Non-pigmented ciliary epithelial cell (primary cell): Measurements from ENCODE around the gene HARBI1.

Source experiments
- DNase-seq: peaks from one replicate; pipeline ENCODE4 v3.0.0-alpha.2; 2010; ENCODE audit warnings: low read depth

The HARBI1 gene, protein sequence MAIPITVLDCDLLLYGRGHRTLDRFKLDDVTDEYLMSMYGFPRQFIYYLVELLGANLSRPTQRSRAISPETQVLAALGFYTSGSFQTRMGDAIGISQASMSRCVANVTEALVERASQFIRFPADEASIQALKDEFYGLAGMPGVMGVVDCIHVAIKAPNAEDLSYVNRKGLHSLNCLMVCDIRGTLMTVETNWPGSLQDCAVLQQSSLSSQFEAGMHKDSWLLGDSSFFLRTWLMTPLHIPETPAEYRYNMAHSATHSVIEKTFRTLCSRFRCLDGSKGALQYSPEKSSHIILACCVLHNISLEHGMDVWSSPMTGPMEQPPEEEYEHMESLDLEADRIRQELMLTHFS

DNA sequence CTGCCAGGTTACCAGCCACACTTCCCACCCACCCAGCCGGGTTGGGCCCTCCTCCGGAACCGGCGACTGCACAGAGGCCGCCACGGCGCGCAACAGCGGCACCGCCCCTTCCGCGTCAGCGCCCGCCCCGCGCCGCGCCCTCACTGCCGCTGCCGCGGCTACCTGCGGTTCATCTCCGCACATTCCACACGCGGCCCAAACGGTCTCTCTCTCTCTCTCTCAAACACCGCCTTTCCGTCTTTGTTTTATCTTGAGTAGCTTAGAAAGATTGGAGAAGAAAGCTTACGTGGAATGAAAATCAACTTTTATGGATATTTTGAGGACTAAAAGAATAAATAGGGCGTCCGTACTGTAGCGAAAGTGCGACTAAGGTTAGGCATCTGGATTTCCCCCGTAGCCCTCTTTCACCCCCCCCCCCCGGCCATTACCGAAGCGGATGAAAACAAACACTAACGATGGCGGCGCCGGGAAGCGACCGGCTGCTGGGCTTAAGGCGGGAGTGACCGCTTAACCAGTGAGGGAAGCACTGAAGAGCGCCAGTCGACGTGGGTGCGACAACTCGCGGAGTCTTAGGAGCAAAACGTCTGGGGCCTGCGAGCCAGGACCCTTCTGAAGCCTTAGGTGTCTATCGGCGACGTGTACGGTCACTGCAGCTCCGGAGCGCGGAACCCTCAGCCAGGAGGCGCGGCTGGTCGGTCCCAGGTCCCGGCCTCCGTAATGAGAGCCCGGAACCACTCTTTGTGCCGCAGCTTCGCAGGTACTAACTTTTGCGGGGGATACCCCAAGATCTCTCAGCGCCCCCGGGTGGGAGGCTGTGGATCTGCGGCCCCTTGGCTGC, at the start of gene HARBI1, which contains the start of gene ATG13:
Gene HARBI1, minus strand, starts transcription at position 94 of the 838 bp plus-strand sequence. CDS start 990 bp downstream, outside the sequence.
Gene ATG13, plus strand, starts transcription at position 420 of the 838 bp plus-strand sequence. CDS start 26,739 bp downstream, outside the sequence.
- DNase-seq, result peak; percentile 38

DNA sequence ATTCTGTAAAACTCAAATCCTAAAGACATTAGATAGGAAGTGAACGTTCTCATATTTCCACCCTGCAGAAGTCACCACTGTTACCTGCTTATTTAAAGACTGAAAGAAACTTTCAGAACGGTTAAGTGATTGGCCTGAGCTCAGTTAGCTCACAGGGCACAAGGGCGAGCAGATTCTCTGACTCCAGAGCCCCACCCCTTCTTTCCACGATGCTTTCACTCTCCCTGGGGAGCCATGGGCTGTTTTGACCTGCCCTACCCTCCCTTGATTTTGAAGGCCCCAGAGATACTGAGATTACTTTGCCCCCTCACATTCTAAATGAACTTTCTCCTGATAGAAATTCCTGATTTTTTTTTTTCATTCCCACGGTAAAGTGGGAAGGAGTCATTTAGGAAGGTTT, 49.5 kb upstream of the HARBI1 start:
- no peak for DNase-seq

DNA sequence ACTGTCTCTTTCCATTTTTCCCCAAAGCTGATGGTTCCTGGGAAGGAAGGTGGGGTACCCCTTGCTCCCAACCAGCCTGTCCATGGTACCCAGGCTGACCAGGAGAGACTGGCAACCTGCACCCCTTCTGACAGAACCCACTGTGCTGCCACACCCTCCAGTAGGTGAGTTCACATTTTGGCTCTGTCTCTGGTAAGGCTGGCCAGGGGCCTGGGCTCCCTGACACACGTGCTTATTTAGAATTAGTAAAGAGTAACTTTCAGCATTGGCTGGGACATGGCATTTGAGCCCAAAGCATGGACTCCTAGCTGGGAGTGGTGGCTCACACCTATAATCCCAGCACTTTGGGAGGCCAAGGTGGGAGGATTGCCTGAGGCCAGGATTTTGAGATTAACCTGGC, 48.3 kb upstream of the HARBI1 start:
- DNase-seq, result no peak

DNA sequence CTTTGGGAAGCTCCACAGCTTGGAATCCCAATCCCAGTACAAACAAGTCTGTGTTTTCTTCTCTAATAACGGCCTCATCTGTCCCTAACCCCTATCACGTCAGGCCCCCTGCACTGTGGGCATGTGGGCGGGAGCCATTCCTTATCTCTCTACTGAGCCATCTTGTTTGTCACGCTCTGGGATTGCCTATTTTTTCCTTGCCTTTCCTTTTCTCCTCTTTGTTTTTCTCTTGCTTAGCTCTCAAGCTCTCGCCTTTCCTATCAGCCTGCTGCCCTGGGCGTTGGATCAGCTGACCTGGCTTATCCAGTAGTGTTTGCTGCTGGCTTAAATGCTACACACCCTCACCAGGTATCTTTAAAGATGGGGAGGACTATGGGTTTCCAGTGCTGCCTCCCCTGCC, 47.6 kb upstream of the HARBI1 start:
- no peak for DNase-seq

DNA sequence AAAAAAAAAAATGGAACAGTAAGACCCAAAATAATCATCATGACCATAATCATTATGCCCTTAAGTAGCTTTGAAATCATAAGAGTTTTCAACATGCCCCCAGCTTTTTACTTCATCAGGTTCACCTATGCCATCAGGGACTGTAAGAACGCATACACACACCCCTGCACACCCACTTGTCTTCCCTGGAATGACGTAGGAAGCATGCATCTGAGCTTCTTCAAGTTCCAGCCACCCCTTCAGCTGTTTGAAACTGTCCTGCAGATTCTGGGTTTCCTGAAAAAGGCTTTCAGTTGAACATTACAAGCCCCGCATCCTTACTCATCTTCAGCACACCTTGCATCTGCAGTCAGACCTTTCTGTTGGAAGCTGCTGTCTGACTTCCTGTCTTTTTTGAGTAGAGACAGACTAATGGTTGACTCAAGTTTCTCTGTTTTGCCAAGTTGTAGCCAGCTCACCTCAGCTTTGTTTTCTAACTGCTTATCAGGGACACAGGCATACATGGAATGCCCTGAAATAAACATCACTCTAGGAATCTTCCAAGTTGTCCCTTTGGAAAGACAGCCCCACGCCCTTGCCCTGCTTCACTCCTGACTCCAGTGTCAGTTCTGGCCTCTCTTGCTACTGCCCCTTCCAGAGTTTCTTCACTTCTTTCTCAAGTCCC, 46.4 kb upstream of the HARBI1 start:
- no peak for DNase-seq

DNA sequence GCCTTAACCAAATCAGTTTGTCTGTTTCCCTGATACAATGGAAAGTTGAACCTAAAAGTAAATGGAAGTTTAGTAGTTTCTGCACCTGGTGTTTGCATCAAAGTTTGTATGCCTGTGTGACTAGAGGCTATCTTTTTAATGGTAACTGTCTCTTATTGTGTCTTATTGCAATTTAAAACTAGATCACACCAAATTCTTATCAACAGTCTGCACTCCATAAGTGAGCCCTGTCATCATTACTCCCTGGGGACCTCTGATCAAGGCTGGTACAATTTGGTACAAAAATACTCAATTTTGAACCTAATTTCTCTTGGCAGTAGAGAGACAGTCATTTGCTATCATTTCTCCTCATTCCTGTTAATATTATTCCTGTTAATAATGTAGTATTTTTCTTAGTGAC, 45.3 kb upstream of the HARBI1 start:
- DNase-seq, result no peak

DNA sequence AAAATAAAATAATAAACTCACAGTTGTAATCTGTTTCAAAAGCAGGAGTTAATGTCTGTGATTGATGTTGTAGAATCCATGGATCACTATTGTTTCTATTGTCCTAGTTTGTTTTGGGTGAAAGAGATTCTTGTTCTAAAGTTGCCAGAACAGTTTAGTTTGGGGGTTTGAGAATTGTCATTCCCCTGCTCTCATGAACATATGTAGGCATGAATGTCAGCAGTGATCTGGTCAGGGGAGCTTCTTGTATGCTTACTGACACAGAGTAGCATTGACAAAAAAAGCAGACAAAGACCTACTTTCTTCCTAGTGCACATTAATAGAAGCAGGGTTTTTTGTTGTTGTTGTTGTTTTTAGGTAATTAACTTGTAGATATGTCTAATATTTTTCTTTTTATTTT, 44.8 kb upstream of the HARBI1 start:
- DNase-seq, result no peak

DNA sequence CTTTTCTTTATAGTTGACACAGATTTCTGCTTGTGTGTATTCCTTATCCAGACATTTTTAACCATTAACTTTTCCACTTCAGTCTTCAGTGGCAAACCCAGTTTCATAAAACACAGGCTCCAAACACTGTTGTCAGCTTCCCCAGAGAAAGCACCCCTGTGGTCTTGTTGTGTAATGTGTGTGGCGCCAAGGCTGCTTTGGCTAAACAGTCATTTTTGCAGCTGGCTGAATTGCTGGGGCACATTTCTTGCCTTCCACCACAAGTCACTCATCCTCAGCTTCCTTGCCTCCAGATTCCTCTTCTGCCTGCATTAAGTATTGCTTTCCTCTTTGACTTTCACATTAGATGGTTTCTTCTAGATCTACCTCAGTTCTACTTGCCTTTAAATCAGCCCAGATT, 42.9 kb upstream of the HARBI1 start:
- DNase-seq, result peak; percentile 72

DNA sequence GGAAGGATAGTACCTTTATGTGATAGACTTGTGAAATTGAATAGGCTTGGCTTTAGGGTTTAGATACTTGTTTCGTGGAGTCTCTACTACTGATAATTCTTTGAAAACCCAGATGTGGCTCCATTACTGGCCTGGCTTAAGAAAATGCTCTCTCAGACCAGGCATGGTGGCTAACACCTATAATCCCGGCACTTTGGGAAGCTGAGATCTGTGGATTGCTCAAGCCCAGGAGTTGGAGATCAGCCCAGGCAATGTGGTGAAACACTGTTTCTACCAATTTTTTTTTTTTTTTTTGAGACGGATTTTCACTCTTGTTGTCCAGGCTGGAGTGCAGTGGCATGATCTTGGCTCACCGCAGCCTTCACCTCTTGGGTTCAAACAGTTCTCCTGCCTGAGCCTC, 41.2 kb upstream of the HARBI1 start:
- DNase-seq, result peak; percentile 43

DNA sequence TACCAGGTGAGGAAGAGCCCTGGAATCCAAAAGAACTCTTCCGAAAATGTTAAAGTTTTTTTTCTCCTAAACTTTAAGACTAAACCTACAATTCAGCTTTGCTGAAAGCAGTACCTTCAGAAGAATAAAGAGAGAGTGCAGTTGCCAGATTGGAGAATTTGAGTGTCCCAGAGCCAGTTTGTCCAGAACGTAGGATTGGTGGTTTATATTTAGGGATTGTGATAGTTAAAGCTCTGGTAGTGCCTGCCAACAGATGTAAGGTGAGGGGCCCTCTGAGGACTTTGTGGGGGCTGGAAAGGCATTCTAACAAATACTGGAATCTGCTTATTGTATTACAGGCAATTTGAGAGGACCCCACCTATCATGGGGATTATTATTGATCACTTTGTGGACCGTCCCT, 40.2 kb upstream of the HARBI1 start:
- no peak for DNase-seq

DNA sequence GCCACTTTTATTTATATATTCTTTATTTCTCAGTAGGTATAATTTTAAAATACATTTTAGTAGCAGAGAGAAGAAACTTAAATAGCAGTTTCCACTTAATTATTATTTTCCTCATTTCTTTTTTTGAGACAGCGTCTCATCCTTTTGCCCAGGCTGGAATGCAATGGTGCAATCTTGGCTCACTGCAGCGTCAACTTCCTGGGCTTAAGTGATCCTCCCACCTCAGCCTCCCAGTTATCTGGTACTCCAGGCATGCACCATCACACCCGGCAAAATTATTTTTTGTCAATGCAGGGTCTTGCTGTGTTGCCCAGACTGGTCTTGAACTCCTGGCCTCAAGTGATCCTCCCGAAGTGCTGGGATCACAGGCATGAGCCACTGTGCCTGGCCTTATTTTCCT, 38.6 kb upstream of the HARBI1 start:
- no peak for DNase-seq

DNA sequence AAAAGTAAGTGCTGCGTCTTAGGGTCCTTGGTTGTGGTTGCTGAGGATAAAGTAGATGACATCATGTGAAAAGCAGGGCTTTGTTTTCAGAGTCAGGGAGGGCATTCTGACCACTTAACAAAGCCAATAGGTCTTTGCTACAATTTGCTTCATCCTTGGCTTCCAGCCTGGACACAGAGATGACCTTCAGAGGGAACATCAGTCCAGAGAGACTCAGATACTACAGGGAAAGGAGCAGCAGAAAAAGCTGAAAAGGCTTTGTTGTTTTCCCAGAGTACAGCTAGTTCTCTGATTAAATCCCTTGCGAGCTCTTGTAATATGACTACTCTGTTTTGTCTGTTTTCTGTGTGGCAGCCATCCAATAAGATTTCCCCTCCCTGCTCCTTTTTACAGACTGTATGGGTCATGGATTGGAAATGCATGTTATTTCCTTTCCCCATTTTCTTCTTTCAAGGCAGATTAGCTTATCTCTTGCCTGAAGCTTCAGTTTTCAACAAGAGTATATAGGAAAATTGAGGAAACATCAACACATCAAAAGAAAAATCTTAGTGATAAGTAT, 32.2 kb upstream of the HARBI1 start:
- peak; percentile 96 for DNase-seq

DNA sequence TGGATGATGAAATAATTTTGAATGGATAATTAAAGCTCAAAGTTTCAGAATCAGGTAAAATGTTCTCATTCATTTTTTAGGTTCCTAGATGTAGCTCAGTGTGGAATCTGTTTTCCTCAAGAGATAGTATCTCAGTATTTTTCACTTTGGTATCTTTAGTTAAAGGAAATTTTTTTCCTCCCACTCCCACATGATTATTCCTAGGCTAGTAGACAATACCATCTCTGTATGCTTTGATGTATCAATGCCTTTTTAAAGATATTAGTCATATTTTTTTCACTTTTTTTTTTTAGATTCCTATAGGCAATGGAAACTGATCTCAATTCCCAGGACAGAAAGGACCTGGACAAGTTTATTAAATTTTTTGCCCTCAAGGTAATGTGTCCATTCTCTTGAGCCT, 27.0 kb upstream of the HARBI1 start:
- DNase-seq, result no peak

DNA sequence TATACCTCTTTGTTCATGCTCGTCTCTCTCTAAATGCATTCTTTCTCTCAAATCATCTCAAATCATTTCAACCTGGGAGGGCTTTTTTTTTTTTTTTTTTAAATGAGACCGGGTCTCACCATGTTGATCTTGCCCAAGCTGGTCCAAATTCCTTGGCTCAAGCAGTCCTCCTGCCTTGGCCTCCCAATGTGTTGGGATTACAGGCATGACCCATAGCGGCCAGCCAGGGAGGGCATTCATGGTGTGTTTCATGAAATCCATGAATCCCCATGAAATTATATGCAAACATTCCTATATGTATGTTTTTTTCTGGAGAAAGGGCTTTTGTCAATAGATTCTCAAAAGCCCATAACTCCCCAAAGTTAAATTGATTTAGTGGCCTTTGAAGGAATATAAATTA, 26.5 kb upstream of the HARBI1 start:
- DNase-seq, result no peak

DNA sequence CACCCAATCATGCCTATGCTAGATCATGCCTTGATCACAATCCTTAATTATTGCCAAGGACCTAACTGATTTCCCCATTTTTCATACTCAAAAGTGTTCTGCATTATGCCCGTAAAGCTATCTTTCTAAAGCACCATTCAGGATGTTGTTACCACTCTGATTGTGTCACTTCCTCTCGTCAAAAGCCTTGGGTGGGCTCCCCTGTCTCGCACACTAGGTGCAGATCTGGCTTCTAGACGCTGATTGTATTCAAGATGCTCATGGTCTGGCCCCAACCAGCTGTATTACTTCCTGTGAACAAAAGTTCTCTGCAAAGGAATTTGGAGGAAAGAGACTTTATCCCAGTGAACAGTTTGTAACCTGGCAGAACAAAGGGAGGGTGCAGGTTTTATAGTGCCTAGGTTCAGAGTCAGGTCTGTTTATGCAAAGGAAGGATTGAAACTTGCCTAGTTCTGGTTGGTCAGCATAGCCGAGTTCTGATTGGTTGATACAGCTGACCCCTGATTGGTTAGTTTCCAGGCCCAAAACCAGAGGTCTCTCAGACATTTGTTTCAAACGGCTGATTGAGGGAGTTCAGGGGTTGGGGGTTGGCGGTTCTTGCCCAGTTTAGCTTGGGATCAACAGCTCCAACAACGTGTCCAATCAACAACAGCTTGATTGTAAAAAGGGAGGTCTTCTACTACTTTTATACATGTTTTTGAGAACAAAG, 25.8 kb upstream of the HARBI1 start:
- DNase-seq, result no peak

DNA sequence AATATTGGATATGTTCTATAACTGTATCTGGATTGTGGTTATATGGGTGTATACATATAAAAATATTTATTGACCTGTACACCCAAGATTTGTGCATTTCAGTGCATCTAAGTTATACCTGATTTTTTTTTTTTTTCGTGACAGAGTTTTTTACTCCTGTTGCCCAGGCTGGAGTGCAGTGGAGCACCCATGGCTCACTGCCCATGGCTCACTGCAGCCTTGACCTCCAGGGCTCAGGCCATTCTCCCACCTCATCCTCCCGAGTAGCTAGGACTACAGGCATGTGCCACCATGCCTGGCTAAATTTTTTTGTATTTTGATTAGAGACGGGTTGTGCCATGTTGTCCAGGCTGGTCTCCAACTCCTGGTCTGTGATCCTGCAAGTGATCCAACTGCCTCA, 24.6 kb upstream of the HARBI1 start:
- DNase-seq, result no peak

DNA sequence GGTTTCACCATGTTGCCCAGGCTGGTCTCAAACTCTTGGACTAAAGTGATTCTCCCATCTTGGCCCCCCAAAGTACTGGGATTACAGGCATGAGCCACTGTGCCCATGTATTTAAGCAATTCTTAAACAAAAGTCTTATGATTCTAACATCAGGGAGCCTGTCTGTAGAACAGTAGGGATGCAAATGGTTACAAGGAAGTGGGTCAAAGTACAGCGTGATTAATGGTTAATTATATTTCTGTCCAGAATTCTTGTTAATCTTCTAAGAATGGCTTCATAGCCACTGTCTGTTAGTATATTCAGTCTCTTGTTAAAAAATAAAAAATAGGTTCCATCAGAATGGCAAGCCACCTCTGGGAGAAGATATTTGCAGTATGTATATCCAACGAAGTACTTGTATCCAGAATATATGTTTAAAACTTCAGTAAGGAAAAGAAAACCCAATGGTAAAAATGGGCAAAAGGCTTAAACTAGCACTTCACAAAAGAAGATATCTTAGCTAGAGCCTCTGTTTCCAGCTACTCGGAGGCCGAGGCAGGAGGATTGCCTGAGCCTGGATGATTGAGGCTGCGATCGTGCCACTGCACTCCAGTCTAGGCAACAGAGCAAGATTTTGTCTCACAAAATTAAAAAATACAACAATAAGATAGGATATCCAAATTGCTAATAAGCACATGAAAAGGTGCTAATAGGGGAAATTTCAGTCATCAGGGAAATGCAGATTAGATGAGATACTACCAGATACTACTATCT, 23.2 kb upstream of the HARBI1 start:
- no peak for DNase-seq

DNA sequence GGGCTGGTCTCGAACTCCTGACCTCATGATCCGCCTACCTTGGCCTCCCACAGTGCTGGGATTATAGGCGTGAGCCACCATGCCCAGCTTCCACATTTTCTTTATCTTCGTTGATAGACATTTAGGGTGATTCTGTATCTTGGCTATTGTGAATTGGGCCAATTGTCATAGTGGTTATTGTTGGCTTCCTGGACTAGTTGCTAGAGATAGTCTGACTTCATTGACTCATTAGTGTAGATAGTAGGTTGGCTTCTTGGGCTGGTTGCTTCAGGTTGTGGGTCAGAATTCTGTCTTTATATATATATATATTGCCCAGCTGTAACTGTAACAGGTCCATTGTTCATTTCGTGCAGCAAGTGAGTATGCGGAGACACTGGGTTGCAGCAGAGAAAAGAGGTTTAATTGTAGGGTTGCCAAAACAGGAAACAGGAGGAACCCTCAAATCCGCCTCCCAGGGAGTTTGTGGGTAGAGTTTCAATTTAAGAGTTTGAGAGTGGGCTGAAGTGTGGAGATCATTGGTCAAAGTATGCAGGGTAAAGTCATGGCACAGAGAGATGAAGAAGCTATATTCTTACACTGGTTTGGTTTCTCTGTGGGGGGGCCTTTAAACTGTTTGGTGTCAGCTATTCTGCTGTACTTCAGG, 22.3 kb upstream of the HARBI1 start:
- no peak for DNase-seq

DNA sequence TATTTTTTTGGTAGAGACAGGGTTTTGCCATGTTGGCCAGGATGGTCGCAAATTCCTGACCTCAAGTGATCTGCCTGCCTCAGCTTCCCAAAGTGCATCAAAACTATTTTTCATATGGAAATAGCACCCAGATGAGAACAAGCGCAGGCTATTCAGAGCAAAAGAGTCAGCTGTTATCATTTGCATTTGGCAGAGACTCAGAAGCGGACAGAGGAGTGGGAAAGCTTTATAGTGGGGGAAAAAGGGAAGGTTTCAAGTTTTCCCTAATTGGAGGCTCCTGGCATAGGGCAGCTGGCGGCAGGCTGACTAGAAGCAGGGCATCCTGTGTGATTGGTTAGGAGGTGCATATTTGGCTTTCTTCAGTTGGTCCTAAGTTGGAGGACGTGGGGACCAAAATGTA, 20.5 kb upstream of the HARBI1 start:
- DNase-seq, result no peak

DNA sequence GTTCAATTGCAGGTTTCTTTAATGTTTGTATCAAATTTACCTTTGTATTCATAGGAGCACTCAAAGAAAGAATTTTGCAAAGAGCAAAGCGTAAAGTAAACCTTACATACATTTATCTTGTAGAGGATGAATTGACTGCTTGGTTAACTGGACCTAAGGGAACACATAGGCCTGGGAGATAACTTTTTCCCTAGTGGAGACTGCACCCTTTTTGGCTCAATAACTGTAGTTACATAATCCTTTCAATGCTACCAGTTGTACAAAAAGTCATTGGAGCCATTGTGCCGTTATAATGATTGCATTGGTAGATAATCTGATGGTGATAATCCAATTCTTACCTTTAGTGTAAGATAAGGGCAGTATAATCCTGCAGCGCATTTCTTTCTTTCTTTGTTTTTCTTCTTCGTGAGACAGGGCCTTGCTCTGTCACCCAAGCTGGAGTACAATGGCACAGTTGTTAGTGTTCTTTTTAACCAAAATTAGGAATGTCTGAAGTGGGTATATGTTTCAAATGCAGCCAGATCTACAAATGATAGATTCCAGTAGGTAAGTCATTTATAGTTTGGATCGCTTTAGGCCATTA, 18.6 kb upstream of the HARBI1 start:
- DNase-seq, result no peak
